Endodermal cell (in vitro differentiated cells): ENCODE measurements around the gene BCL11B. TPM values are rescaled to one million over a fixed set of nuclear protein-coding genes. Genes with fewer than 3 reads are reported as not detected.
A peak's percentile ranks its signal among the peaks of the same experiment; 100 is the strongest.

Source experiments
- DNase-seq: peaks from one replicate; pipeline ENCODE4 v3.0.0-alpha.2; 2017
- H3K27ac ChIP-seq: 2 replicates; pipeline ENCODE4 v1.5.1; 2013; ENCODE audit warnings: mild to moderate bottlenecking, low read depth, low read length, moderate library complexity
- H3K27me3 ChIP-seq: 2 replicates; pipeline ENCODE4 v1.6.1; 2013; ENCODE audit warnings: mild to moderate bottlenecking, low read length, moderate library complexity; ENCODE audit not compliant: insufficient read depth, control insufficient read depth, poor library complexity, severe bottlenecking
- H3K36me3 ChIP-seq: 2 replicates; pipeline ENCODE4 v1.7.0; 2013; ENCODE audit warnings: mild to moderate bottlenecking, low read length, moderate library complexity; ENCODE audit not compliant: control insufficient read depth, insufficient read depth
- H3K4me1 ChIP-seq: one replicate; pipeline ENCODE4 v1.7.0; 2013; ENCODE audit warnings: low read length; ENCODE audit not compliant: control insufficient read depth, insufficient read depth
- H3K4me3 ChIP-seq: 2 replicates; pipeline ENCODE4 v1.5.1; 2013; ENCODE audit warnings: mild to moderate bottlenecking, low read length, moderate library complexity
- H3K9ac ChIP-seq: 2 replicates; pipeline ENCODE4 v1.6.1; 2013; ENCODE audit warnings: mild to moderate bottlenecking, low read length, moderate library complexity; ENCODE audit not compliant: poor library complexity, severe bottlenecking; ENCODE audit errors: extremely low read depth
- H3K9me3 ChIP-seq: 2 replicates; pipeline ENCODE4 v1.6.1; 2013; ENCODE audit warnings: mild to moderate bottlenecking, low read length, moderate library complexity; ENCODE audit not compliant: control insufficient read depth
- H3K27ac Mint-ChIP-seq: 2 replicates; pipeline ENCODE4 v1.8.0; 2020; ENCODE audit warnings: mixed read lengths
- H3K27me3 Mint-ChIP-seq: 2 replicates; pipeline ENCODE4 v1.8.0; 2021; ENCODE audit warnings: mild to moderate bottlenecking, mixed read lengths; ENCODE audit not compliant: insufficient read depth
- H3K36me3 Mint-ChIP-seq: 2 replicates; pipeline ENCODE4 v1.8.0; 2020; ENCODE audit warnings: low read depth, mixed read lengths
- H3K4me1 Mint-ChIP-seq: 2 replicates; pipeline ENCODE4 v1.8.0; 2020; ENCODE audit warnings: mixed read lengths
- H3K4me3 Mint-ChIP-seq: 2 replicates; pipeline ENCODE4 v1.8.0; 2020; ENCODE audit warnings: mild to moderate bottlenecking, moderate library complexity, mixed read lengths
- H3K9me3 Mint-ChIP-seq: 2 replicates; pipeline ENCODE4 v1.8.0; 2020; ENCODE audit warnings: mild to moderate bottlenecking, mixed read lengths
- WGBS, 2 experiments: methylation state at CpG; one replicate each; pipeline versions ENCODE4 v1.1.5 to v1.1.7; 2013; ENCODE audit warnings: missing lambda C conversion rate in 2 of 2, mixed read lengths in 1 of 2; ENCODE audit not compliant: insufficient coverage in 1 of 2, insufficient read length in 1 of 2; 5-methylcytosine and 5-hydroxymethylcytosine counted together
- total RNA-seq, 2 donors: library from RNA; stranded (reverse); fragmentation: NEBNext Ultra II Directional in 1 of 2; extraction: Animal tissue kit (Norgen Biotek cat#: 25700) in 1 of 2; gene quantifications; 2 replicates in 1 of 2; 3 replicates in 1 of 2; pipeline ENCODE4 v1.2.1, GENCODE V29; 2021
- TF ChIP-seq, protein P1 (sequence below): fragments of 200-600 bp; sonication (generic); conservative IDR thresholded peaks from 2 replicates; pipeline ENCODE4 v1.5.0; 2021; ENCODE audit warnings: antibody characterized with exemption, mild to moderate bottlenecking

BCL11B gene
- total RNA-seq, 2 donors from 2014 or later: 5.7 to 6.0 TPM

DNA sequence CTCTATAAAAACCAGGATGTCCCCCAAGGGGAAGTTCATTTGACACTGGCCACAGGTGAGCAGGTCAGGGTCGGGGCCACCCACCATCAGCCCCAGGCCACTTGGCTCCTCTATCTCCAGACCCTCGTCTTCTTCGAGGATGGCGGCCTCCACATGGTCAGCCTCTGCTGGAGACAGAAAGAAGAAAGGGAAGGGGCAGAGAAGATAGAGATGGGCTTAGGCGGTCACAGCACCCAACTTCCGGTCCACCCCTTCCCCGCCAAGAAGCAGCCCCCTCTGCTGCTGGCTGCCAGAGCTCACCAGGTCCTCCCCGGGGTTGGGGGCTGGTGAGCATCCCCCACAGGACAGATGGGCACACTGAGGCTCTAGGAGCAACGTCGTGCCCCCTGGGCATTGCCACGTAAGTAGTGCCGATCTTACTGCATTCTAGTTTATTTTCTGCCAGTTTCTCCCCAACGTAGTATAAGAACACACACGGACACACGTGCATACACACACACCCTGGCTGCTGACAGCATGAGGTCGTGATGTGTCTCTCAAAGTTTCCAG lies 14.2 kb downstream of the BCL11B start:
- Mint-ChIP-seq H3K27ac (peak overlapping the region; percentile 60), H3K4me1 (peaks cover 50% of the 10 kb centered on the region)

DNA sequence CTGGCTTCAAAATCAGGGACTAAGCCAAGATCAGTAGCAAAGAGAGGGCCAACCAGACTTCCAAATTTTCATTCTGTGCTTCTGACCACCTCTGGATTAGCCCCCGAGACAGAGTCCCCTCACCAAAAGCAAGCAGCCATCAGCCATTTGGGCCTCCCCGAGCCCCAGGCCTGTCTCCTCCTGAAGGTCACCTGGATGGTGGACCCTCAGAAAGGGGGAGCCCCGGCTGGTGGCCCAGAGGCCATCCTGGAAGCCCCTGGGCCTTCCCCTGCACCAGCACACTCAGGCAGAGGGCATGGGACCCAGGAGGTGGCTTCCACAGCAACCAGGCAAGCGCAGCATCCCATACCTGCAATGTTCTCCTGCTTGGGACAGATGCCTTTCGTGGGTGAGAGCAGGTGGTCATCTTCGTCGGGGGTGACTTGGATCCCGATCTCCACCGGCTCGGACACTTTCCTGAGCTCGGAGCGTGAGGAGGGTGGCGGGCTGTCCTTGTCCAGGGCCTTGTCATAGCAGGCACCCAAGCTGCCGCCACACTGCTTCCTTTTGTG lies 14.8 kb downstream of the BCL11B start:
- no peak overlapping the region for H3K27ac Mint-ChIP-seq
- TF ChIP-seq, protein P1, sequence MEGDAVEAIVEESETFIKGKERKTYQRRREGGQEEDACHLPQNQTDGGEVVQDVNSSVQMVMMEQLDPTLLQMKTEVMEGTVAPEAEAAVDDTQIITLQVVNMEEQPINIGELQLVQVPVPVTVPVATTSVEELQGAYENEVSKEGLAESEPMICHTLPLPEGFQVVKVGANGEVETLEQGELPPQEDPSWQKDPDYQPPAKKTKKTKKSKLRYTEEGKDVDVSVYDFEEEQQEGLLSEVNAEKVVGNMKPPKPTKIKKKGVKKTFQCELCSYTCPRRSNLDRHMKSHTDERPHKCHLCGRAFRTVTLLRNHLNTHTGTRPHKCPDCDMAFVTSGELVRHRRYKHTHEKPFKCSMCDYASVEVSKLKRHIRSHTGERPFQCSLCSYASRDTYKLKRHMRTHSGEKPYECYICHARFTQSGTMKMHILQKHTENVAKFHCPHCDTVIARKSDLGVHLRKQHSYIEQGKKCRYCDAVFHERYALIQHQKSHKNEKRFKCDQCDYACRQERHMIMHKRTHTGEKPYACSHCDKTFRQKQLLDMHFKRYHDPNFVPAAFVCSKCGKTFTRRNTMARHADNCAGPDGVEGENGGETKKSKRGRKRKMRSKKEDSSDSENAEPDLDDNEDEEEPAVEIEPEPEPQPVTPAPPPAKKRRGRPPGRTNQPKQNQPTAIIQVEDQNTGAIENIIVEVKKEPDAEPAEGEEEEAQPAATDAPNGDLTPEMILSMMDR: no peak
- 94 to 99% methylated on average over 12 to 14 of the region's 14 CpGs for WGBS, 2 experiments
- H3K4me1 Mint-ChIP-seq: peaks cover 44% of the 10 kb centered on the region
- H3K4me3 Mint-ChIP-seq: no peak overlapping the region
- Histone ChIP-seq H3K4me1 (peaks cover 16% of the 10 kb centered on the region), H3K27me3 (no peaks in the 10 kb centered on the region), H3K36me3 (no peaks in the 10 kb centered on the region), H3K9ac (no peak overlapping the region), H3K9me3 (no peaks in the 10 kb centered on the region), H3K27ac (no peak overlapping the region), H3K4me3 (no peak overlapping the region)
- no peak for DNase-seq
- no peaks in the 10 kb centered on the region for H3K9me3 Mint-ChIP-seq
- H3K27me3 Mint-ChIP-seq: no peaks in the 10 kb centered on the region
- no peaks in the 10 kb centered on the region for H3K36me3 Mint-ChIP-seq

More for the DNA sequence above, 14.2 kb downstream of the BCL11B start:
- Mint-ChIP-seq H3K4me3 (no peak overlapping the region), H3K9me3 (no peaks in the 10 kb centered on the region), H3K27me3 (no peaks in the 10 kb centered on the region), H3K36me3 (no peaks in the 10 kb centered on the region)
- H3K4me3 ChIP-seq: no peak overlapping the region
- no peaks in the 10 kb centered on the region for H3K9me3 ChIP-seq
- H3K4me1 ChIP-seq: peaks cover 20% of the 10 kb centered on the region
- no peaks in the 10 kb centered on the region for H3K36me3 ChIP-seq
- H3K9ac ChIP-seq: no peak overlapping the region
- H3K27me3 ChIP-seq: no peaks in the 10 kb centered on the region
- no peak for DNase-seq
- no peak overlapping the region for H3K27ac ChIP-seq
- TF ChIP-seq, protein P1: no peak
- 91% methylated on average over 13 to 16 of the region's 16 CpGs for WGBS, 2 experiments

DNA sequence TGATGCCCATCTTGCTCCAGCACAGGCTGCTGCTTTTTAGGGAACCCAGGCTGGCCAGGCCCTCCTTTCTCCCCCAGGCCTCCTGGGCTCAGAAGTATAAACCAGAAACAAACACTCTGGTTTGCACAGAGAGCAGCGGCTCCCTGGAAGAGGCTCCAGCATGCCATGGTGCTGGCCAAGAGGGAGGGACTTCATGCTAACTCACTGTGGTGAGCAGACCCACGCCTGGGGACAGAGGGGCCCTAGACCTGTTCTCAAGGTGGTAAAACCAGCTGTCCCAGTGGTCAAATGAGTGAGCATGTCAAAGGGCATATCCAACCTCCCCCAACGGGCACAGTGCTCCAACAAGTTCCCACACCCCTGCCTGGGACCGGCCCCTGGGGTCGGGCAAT lies 15.5 kb downstream of the BCL11B start:
- Mint-ChIP-seq H3K27ac (no peak overlapping the region), H3K4me3 (no peak overlapping the region), H3K36me3 (no peaks in the 10 kb centered on the region), H3K27me3 (no peaks in the 10 kb centered on the region), H3K4me1 (peaks cover 37% of the 10 kb centered on the region), H3K9me3 (no peaks in the 10 kb centered on the region)
- Histone ChIP-seq H3K27me3 (no peaks in the 10 kb centered on the region), H3K9me3 (no peaks in the 10 kb centered on the region), H3K4me3 (no peak overlapping the region), H3K36me3 (no peaks in the 10 kb centered on the region), H3K4me1 (peaks cover 9% of the 10 kb centered on the region), H3K27ac (no peak overlapping the region), H3K9ac (no peak overlapping the region)
- DNase-seq: no peak
- TF ChIP-seq, protein P1: no peak
- WGBS, 2 experiments: 85 to 92% methylated on average over 2 to 5 of the region's 5 CpGs
